GM12892 (cell line): ENCODE data around the gene PPP1R12C.
A peak's percentile ranks its signal among the peaks of the same experiment; 100 is the strongest.

ENCODE experiments used
- DNase-seq: peaks from one replicate; pipeline ENCODE4 v3.0.0; 2011; ENCODE audit not compliant: insufficient read length
- FAIRE-seq: peaks from 2 replicates; lab custom pipeline; 2011; peaks lifted over from hg19 to GRCh38; lab: Jason Lieb, UNC
- POLR2A ChIP-seq: IDR thresholded peaks from 2 replicates; pipeline ENCODE4 v1.6.1; 2011; ENCODE audit warnings: low read depth, low read length, control low read depth
- POLR2AphosphoS5 ChIP-seq: IDR thresholded peaks from 2 replicates; pipeline ENCODE4 v1.6.1; 2011; ENCODE audit warnings: low read depth, low read length, control low read depth
- TAF1 ChIP-seq: IDR thresholded peaks from 2 replicates; pipeline ENCODE4 v1.6.1; 2011; ENCODE audit warnings: low read depth, mild to moderate bottlenecking, control low read depth, low read length, borderline replicate concordance

PPP1R12C gene

DNA sequence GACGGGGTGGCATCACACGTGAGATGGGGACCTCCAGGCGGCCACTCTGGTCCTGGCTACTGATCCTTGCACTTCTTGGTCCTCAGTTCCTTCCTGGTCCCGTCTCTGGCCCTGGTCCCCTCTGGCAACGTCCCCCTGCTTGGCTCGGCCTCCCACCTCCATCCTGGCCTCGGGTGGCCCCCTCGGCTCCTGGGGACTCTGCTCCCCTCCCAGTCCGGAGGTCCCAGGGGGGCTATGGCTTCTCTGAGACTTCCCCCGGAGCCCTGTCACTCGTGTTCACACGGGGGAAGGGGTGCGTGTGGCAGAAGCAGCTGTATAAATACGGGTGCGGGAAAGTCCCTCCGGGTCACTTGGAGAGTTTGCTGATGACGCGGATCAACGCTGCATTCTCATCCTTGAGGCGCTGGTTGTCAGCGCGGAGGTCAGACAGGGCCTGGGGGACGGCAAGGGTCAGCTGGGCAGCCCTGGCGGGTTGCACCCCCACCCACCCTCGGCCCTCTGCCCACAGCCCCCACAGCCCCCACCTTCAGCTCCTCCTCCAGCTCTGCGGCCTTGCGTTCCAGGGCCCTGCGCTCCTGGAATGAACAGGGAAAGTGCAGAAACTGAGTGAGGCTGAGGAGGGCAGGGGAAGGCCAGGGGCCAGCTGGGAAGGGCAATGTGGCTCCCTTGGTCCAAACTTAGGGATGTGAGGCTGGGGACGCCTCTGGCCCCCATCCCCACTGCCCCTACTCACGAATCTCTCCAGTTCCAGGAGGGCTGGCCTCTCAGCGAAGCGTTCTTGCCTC, 26.1 kb downstream of the PPP1R12C start:
- no peak for DNase-seq
- TF ChIP-seq TAF1 (no peak), POLR2A (no peak)
- no peak for FAIRE-seq

DNA sequence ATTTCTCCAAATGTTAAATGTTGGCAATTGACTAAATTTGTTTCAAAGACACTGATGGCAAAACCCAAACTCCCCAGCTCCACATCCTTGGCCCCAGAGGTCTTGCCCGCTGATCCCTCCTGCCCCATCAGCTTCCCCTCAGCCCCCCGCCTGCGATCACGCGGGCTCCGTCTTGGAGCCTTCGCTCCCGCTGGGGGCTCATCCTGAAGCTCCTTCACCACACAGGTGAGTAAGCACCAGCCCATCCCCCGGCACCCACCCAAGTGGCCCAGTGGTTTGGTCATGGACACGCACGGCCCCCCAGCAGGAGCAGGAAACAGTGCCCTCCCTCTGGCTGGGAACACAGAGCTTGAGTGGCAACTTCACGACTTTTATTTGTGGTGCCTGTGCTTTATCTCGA, 26.9 kb downstream of the PPP1R12C start:
- FAIRE-seq (no peak), DNase-seq (no peak)
- no peak for TF ChIP-seq TAF1
- no peak for TF ChIP-seq POLR2A
- TF ChIP-seq POLR2AphosphoS5, result no peak

DNA sequence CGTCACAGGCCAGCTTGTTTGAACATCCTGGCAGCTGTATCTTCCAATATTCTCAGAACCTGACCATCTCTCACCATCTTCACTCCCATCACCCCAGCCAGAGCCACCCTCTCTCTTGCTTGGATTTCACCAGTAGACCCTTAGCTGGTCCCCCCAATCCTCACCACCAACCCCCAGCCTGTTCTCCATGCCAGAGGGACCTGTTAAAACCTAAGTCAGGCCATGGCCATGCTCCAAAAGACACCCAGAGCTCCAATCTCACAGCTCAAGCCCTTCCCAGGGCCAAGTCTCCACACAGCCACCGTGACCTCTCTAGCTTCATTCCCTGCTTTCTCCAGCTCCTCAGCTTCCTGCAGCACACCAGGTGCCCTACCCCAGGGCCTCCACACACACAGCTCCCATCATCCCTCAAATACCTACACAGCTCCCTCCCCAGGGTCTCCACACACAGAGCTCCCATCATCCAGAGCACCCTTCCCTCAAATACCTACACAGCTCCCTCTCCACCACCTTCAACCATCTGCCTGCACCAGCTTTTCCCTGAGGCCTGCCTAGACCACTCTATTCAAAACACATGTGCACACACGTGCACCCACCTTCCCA, 28.0 kb downstream of the PPP1R12C start:
- TF ChIP-seq POLR2A (no peak), TAF1 (no peak), POLR2AphosphoS5 (no peak)
- FAIRE-seq (no peak), DNase-seq (no peak)

DNA sequence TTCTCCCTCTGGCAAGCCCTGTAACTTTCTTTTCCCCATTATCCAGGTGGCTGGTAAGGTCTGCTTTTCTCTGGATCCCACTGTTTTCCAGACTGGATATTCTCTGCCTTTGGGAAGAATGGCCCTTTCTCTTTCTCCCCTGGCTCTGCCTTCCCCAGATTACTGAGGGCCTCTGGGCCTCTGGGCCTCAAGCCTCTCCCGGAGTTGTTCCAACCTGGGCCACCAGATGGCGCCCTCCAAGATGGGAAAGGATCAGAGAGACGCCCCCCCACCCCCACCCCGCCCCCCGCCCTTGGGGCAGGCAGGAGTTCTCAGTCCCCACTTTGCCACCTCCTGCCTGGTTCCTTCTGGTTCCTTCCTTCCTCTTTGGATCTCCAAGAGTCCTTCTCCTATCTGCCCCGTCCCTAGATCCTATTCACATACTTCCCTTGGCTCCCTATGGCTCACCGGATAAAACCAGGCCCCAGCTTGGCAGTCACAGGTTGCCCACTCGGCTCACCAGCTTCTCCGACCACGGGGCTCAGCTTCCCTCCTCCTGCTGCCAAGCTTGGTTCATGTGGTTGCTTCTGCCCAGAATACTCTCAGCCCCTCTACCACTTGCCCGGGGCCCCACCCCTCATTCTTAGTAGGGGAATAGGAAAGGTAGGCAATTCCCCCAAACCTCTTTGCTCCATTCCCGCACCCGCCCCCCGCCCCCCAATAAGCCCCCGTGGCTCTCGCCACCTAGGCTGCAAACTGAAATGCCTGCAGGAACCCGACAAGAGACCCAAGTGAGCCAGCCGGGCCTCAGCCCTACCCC, 28.7 kb downstream of the PPP1R12C start:
- no peak for TF ChIP-seq POLR2A
- DNase-seq, result peak; percentile 76
- peak; percentile 88 for FAIRE-seq

DNA sequence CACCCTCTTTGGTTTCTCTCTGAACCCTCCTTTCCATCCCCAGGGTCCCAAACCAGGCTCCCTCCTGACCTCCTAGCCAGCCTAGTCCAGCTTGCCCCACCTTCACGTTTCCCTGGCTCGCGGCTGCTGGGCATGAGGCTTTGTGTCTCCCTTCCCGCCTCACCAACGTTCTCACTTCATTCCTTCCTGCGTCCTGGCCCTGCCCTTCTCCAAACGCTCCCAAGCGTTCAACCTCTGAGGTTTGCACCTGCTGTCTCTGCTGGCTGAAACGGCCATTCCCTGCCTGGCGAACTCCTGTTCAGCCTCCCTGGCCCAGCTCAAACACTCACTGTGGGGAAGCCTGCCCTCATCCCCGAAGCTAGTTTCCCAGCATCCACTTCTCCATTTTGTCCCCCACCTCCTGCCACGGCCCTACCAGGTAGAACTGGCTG, 29.4 kb downstream of the PPP1R12C start:
- FAIRE-seq (no peak), DNase-seq (no peak)
- TF ChIP-seq TAF1 (no peak), POLR2A (no peak), POLR2AphosphoS5 (no peak)

DNA sequence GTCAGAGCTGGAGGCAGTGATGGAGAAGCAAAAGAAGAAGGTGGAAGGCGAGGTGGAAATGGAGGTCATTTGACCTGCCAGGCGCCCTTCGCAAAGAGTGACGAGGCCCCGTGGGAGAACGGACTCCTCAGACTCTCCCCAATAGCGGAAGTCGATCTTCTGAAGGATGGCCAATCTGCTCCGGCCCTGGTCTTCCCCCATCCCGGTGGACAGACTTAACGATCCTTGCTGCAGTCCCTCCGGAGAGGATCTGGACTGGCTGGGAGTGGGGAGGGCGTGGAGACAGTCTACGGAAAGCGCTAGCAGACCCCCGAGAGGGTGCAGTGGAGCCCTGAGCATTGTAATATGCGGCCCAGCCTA, 29.9 kb downstream of the PPP1R12C start:
- FAIRE-seq, result no peak
- no peak for DNase-seq
- TF ChIP-seq POLR2A, result no peak

DNA sequence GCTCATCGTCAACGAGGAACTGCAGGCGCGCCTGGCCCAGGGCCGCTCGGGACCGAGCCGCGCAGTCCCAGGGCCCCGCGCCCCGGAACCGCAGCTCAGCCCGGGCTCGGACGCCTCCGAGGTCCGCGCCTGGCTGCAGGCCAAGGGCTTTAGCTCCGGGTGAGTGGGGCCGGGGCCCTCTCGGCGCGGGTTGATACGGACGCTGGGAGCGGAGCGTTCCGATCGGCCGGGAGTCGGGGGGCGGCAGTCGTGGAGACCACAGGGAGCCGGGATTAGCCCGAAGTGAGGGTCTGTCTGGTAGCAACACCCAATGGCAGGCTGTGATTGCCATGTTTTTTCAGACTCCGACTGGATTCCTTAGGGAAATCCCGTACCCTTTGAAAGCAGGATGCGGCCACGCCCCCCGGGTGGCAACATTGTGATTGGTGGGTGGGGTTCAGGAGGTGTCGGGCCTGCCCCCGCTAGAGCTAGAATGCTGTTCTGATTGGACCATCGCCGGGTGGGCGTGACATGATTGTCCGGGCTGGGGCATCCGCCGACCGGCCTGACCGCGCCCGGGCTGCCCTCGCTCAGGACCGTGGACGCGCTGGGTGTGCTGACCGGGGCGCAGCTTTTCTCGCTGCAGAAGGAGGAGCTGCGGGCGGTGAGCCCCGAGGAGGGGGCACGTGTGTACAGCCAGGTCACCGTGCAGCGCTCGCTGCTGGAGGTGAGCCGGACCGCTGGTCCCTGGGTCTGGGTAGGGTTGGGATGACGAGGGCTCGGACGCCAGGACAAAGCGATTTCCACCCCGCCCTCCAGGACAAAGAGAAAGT, 30.5 kb downstream of the PPP1R12C start:
- TF ChIP-seq POLR2A, result no peak
- TF ChIP-seq TAF1, result no peak
- TF ChIP-seq POLR2AphosphoS5, result no peak
- FAIRE-seq (no peak), DNase-seq (peak; percentile 69)

DNA sequence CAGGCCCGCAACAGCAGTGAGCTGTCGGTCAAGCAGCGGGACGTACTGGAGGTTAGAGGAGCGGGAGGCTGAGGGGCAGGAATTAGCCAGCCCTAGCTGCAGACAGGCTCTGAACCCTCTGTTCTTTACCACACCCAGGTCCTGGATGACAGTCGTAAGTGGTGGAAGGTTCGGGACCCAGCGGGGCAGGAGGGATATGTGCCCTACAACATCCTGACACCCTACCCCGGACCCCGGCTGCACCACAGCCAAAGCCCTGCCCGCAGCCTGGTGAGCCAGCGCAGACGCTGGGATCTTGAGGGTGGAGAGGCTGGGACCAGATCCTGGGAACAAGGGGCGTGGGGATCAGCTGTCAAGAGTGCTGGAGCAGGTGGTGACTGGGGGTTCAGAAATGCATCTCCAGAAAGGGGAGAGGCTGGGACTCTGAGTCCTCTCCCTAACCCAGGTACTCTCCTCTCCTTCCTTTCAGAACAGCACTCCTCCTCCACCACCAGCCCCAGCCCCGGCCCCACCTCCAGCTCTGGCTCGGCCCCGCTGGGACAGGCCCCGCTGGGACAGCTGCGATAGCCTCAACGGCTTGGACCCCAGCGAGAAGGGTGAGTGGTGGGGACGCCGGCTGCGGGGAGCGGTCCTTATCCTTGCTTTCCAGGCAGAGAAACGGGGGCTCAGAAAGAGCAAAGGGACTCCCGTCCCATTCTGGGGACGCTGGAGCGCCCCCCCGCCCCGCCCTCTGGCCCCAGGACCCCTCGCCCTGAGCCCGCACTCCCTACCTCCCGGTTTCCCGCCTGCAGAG, 31.3 kb downstream of the PPP1R12C start:
- TF ChIP-seq POLR2A (no peak), POLR2AphosphoS5 (no peak), TAF1 (no peak)
- DNase-seq, result no peak
- no peak for FAIRE-seq

DNA sequence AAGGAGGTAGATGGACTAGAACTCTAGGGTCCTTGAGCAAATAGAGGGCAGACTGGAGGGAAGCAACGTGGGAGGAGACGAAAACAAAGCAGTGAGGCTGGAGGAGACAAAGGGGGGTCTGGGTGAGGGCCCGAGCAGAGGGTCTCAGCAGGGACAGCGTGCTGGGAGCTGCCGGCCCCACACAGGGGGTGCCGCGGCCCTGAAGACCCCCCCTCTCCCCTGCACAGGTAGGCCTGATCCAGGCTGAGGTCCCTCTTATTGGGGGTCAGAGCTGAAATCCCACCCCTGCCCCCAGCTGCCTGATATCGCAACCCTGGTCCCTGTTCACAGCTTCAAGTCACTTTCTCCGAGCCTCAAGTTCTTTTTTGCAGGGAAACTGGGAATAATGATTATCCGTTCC, 33.0 kb downstream of the PPP1R12C start:
- no peak for DNase-seq
- no peak for FAIRE-seq
- no peak for TF ChIP-seq POLR2AphosphoS5
- no peak for TF ChIP-seq POLR2A
- TF ChIP-seq TAF1, result no peak

DNA sequence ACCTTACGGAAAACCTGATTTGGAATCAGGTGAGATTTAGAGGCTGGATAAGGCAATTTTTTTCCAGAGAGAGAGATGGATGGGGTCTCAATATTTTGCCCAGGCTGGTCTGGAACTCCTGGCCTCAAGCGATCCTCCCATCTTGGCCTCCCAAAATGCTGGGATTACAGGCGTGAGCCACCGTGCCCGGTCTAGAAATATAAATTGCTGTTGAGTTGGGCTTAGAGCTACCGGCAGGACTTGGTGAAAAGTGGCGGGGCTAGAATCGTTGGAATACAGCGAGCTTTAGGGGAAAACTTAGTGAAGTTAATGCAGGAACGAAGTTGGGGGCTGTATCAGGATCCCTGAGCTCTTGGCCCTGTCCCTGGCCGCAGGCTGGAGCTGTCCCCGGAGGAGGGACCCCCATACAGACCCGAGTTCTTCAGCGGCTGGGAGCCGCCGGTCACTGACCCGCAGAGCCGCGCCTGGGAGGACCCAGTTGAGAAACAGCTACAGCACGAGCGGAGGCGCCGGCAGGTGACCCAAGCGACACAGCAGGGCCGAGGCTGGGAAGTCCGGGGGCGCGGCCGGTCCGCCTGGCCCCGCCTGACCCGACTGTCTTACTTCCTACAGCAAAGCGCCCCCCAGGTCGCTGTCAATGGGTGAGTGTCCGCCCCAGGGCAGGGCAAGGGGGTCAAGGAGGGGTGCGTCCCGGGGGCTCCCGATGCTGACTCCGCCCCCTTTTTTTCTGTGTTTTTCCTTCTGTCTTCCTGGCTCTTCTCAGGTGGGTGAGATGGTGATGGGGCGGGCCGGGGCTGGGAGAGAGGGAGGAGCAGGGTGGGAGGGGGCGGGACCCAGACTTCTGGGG, 34.2 kb downstream of the PPP1R12C start:
- no peak for DNase-seq
- TF ChIP-seq POLR2A (no peak), POLR2AphosphoS5 (no peak), TAF1 (no peak)
- no peak for FAIRE-seq
